Measurements from ENCODE around the gene POC1B.

GRCh38 chr12:89433634-89434033 is 92.2 kb downstream of the POC1B start:
- TF ChIP-seq POLR2A (IDR thresholded peaks at IDR 0.05) (no peak), CTCF (IDR thresholded peaks at IDR 0.05) (no peak)
